ENCODE measurements around the gene ANO10.
A peak's percentile ranks its signal among the peaks of the same experiment; 100 is the strongest.

ANO10 gene

DNA sequence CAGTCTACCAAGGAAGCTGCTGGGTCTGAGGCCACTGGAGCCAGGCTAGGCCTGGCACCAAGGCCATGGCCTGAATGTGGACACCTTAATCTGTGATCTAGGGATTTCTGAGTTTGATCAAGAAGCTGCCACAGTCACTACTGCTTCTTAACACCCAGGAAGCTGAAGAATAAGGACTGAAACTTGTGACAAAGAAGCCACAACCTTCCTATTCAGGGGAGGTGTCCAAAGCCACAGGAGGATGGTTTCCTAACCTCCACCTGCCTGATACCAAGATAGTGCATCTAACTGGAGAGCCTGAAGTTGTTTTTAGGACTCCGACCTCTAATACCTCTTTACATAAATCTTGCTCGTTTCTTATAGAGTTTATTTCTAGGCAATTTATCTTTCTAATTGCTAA is 5.5 kb upstream of the ANO10 start:
- no CpG with 5 or more reads among the region's 2 CpGs for WGBS, 2 experiments (ENCODE audit: insufficient coverage in 2 of 2)
- no peak overlapping the region for H3K27ac ChIP-seq (ENCODE audit: low read depth, low read length, severe bottlenecking)
- no peaks in the 10 kb centered on the region for H3K36me3 ChIP-seq (ENCODE audit: control insufficient read depth, insufficient read depth, low read length)
- H3K4me1 ChIP-seq (ENCODE audit: control insufficient read depth, insufficient read depth, low read length, poor library complexity, severe bottlenecking): peaks cover 3% of the 10 kb centered on the region
- no peak overlapping the region for H3K4me3 ChIP-seq (ENCODE audit: extremely low read depth, insufficient read depth, low read length, poor library complexity, severe bottlenecking)
- H3K9me3 ChIP-seq (ENCODE audit: control insufficient read depth, low read length): peaks cover 4% of the 10 kb centered on the region

DNA sequence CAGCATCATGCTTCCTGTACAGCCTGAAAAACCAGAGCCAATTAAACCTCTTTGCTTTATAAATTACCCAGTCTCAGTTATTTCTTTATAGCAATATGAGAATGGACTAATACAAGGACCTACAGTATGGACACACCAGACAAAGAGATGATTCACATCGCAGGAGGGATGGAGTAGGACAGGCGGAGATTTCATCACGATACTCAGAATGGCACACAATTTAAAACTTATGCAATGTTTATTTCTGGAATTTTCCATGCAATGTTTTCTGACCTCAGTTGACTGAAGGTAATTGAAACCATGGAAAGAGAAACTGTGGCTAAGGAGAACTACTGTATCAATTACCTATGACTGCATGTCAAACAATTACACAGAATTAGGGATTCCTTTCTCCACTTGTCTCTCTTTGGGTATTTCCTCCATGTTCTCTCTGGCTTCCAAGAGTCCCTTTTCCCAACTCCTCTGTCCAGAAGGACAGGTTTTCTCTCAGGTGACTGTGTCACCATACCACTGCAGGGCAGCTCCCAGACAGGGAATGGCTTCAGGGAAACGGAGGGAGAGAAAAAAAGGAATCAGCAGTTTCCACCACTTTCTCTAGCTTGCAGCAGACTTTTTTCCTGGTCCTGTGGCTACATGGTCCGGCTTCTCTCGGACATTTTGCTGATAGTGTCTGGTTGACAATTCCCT is 3.0 kb upstream of the ANO10 start:
- WGBS, 2 experiments (ENCODE audit: insufficient coverage in 2 of 2): 95 to 100% methylated on average over 3 to 4 of the region's 6 CpGs
- H3K4me3 ChIP-seq (ENCODE audit: extremely low read depth, insufficient read depth, low read length, poor library complexity, severe bottlenecking): no peak overlapping the region
- H3K36me3 ChIP-seq (ENCODE audit: control insufficient read depth, insufficient read depth, low read length): no peaks in the 10 kb centered on the region
- H3K9me3 ChIP-seq (ENCODE audit: control insufficient read depth, low read length): peaks cover 4% of the 10 kb centered on the region
- H3K27ac ChIP-seq (ENCODE audit: low read depth, low read length, severe bottlenecking): no peak overlapping the region
- no peaks in the 10 kb centered on the region for H3K4me1 ChIP-seq (ENCODE audit: control insufficient read depth, insufficient read depth, low read length, poor library complexity, severe bottlenecking)

DNA sequence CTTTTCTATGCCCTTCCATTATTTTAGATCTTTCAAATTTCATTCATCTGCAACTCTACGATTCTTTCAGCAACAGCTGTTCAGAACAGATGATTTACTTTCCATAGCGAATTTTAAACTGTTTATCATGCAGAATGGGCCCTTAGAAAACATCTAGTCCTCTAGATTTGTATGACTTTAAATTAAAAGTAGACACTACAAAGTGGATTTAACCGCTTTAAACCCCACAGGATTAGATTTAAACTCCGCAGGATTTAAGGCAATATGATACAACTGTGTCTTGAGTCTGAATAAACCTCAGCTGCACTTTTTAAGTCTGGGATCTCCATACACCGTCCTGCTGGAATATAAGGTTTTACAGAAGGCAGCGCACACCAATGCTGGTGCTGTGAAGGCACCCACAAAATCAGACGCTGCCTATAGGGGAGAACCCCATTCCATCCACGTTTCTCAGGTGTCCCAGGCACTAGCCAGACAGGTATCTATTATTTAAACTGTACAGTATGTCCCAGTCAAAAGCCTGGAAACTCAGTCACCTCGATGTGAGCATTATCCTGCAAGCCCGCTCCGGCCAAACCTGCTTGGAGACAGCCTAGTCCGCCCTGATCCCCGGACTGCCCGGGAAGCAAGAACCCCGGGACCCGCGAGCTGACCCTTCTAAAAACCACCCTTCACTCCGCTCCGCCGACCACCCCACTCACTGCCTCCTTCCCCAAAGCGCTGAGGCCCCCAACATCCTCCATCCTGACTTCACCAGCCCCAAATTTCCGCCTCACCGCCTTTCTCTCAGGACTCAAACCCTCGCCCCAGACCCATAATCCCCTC is 768 bp downstream of the ANO10 start:
- Histone ChIP-seq H3K9me3 (ENCODE audit: control insufficient read depth, low read length) (no peaks in the 10 kb centered on the region), H3K27ac (ENCODE audit: low read depth, low read length, severe bottlenecking) (peak overlapping the region; percentile 68), H3K36me3 (ENCODE audit: control insufficient read depth, insufficient read depth, low read length) (no peaks in the 10 kb centered on the region), H3K4me3 (ENCODE audit: extremely low read depth, insufficient read depth, low read length, poor library complexity, severe bottlenecking) (peak overlapping the region; percentile 79), H3K4me1 (ENCODE audit: control insufficient read depth, insufficient read depth, low read length, poor library complexity, severe bottlenecking) (no peaks in the 10 kb centered on the region)
- WGBS, 2 experiments (ENCODE audit: insufficient coverage in 2 of 2): 13 to 16% methylated on average over 21 to 22 of the region's 24 CpGs

DNA sequence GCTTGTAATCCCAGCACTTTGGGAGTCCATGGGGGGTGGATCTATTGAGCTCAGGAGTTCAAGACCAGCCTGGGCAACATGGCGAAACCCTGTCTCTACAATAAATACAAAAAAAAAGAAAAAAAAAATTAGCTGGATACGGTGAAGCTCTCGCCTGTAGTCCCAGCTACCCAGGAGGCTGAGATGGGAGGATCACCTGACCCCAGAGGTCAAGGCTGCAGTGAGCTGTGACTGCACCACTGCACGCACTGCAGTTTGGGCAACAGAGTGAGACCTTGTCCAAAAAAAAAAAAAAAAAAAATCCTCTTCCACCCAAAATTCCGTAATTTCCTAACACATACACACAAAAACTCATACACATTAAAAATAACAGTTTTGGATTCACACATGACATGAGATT is 2.2 kb downstream of the ANO10 start:
- WGBS, 2 experiments (ENCODE audit: insufficient coverage in 2 of 2): 89 to 100% methylated on average over 3 of the region's 5 CpGs
- Histone ChIP-seq H3K36me3 (ENCODE audit: control insufficient read depth, insufficient read depth, low read length) (no peaks in the 10 kb centered on the region), H3K4me1 (ENCODE audit: control insufficient read depth, insufficient read depth, low read length, poor library complexity, severe bottlenecking) (no peaks in the 10 kb centered on the region), H3K27ac (ENCODE audit: low read depth, low read length, severe bottlenecking) (no peak overlapping the region), H3K4me3 (ENCODE audit: extremely low read depth, insufficient read depth, low read length, poor library complexity, severe bottlenecking) (no peak overlapping the region), H3K9me3 (ENCODE audit: control insufficient read depth, low read length) (no peaks in the 10 kb centered on the region)

DNA sequence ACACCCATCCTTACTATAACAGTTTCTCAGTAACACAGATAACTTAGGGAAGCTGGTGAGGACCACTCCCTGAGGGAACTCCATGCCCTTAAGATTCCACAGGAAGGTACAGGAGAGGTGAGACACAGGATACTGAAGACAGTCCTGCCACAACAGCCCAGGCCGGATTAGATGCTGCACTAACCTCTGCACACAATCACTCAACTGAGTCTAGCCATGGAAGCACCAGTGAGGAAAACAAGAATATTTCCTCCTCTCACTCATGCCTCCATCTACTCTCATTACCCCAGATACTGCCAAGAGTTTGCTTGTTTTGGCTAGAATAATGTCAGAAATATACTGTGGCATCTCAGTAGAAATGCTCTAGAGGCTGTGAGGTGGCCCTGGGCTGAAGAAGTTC is 3.7 kb downstream of the ANO10 start:
- H3K27ac ChIP-seq (ENCODE audit: low read depth, low read length, severe bottlenecking): no peak overlapping the region
- H3K4me3 ChIP-seq (ENCODE audit: extremely low read depth, insufficient read depth, low read length, poor library complexity, severe bottlenecking): no peak overlapping the region
- 100% methylated on average over 1 of the region's 1 CpG; no CpG with 5 or more reads in 1 of the 2 experiments for WGBS, 2 experiments (ENCODE audit: insufficient coverage in 2 of 2)
- no peaks in the 10 kb centered on the region for H3K36me3 ChIP-seq (ENCODE audit: control insufficient read depth, insufficient read depth, low read length)
- H3K9me3 ChIP-seq (ENCODE audit: control insufficient read depth, low read length): no peaks in the 10 kb centered on the region
- H3K4me1 ChIP-seq (ENCODE audit: control insufficient read depth, insufficient read depth, low read length, poor library complexity, severe bottlenecking): no peaks in the 10 kb centered on the region

DNA sequence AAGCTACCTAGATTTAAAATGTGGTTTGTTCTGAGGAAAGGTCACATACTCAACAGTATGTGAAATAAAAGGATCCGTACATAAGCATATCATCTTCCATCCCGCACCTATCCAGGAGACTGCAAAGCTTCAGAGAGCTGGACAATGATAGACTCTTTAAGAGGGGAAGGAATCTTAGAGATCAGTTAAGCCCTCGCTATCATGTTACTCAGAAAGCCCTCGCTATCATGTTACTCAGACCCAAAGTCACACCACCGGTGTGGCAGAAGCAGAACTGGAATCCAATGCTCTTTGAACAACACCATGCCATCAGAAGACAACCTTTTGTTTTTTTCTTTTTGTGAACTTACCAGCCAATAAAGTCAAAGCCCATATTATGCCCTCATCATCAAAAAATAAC is 5.8 kb downstream of the ANO10 start:
- H3K9me3 ChIP-seq (ENCODE audit: control insufficient read depth, low read length): no peaks in the 10 kb centered on the region
- no peaks in the 10 kb centered on the region for H3K36me3 ChIP-seq (ENCODE audit: control insufficient read depth, insufficient read depth, low read length)
- WGBS, 2 experiments (ENCODE audit: insufficient coverage in 2 of 2): 94% methylated on average over 2 to 3 of the region's 5 CpGs
- H3K4me3 ChIP-seq (ENCODE audit: extremely low read depth, insufficient read depth, low read length, poor library complexity, severe bottlenecking): no peak overlapping the region
- no peak overlapping the region for H3K27ac ChIP-seq (ENCODE audit: low read depth, low read length, severe bottlenecking)
- no peaks in the 10 kb centered on the region for H3K4me1 ChIP-seq (ENCODE audit: control insufficient read depth, insufficient read depth, low read length, poor library complexity, severe bottlenecking)

DNA sequence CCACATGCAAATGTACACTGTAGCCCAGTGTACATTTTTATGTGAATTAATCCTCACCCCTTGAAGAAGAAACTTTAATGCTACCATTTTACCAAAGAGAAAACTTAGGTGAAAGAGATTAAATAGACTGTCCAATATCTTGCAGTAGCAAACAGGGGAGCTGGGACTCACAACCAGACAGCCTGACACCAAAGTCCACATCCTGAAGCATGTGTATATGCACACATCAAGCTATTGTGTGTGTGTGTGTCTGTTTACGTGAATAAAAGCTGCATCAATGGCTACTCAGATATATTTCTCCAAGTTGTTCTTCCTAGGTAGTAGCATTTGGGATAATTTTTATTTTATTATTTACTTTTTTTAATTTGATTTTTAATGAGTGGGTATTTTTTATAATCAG is 6.7 kb downstream of the ANO10 start:
- H3K4me1 ChIP-seq (ENCODE audit: control insufficient read depth, insufficient read depth, low read length, poor library complexity, severe bottlenecking): no peaks in the 10 kb centered on the region
- no peaks in the 10 kb centered on the region for H3K36me3 ChIP-seq (ENCODE audit: control insufficient read depth, insufficient read depth, low read length)
- H3K27ac ChIP-seq (ENCODE audit: low read depth, low read length, severe bottlenecking): no peak overlapping the region
- H3K9me3 ChIP-seq (ENCODE audit: control insufficient read depth, low read length): no peaks in the 10 kb centered on the region
- no CpG with 5 or more reads among the region's 1 CpG for WGBS, 2 experiments (ENCODE audit: insufficient coverage in 2 of 2)
- no peak overlapping the region for H3K4me3 ChIP-seq (ENCODE audit: extremely low read depth, insufficient read depth, low read length, poor library complexity, severe bottlenecking)

DNA sequence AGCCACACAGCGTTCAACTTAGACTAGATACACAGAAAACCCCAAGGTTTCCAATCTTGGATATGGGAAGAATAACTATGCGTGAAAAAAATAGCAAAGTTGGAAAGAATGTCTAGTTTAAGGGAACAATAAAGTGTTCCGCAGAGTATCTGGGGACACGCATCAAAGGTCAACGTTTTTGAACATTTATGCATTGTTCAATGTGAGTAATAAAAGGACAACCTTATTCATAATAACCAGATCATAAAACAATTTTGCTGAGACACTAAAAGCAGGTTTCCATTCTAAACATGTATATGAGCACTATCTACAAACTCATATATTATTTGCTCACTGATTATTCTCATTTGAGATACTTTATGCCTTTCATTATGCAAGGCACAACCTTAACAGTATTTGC is 7.8 kb downstream of the ANO10 start:
- Histone ChIP-seq H3K4me3 (ENCODE audit: extremely low read depth, insufficient read depth, low read length, poor library complexity, severe bottlenecking) (no peak overlapping the region), H3K36me3 (ENCODE audit: control insufficient read depth, insufficient read depth, low read length) (no peaks in the 10 kb centered on the region), H3K9me3 (ENCODE audit: control insufficient read depth, low read length) (no peaks in the 10 kb centered on the region), H3K27ac (ENCODE audit: low read depth, low read length, severe bottlenecking) (no peak overlapping the region), H3K4me1 (ENCODE audit: control insufficient read depth, insufficient read depth, low read length, poor library complexity, severe bottlenecking) (no peaks in the 10 kb centered on the region)
- 92 to 100% methylated on average over 2 of the region's 5 CpGs for WGBS, 2 experiments (ENCODE audit: insufficient coverage in 2 of 2)

DNA sequence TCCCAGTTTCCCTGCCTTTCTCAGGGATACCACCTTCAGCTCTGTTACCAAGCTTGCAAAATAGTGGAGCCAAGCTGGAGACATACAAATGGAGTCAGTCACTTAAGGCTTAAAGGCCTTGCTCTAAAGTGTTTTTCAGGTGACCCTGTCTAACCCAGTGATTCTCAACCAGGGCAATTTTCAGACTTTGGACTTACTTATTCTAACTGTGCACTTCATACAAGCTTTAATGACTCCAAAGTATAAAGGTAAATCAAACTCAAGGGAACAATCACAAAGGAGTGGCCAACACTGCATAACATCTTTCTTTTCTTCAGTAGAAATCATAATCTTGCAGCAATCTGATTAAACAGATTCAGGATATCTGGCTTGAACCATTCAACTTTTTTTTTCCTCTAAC is 9.4 kb downstream of the ANO10 start:
- H3K4me3 ChIP-seq (ENCODE audit: extremely low read depth, insufficient read depth, low read length, poor library complexity, severe bottlenecking): no peak overlapping the region
- H3K27ac ChIP-seq (ENCODE audit: low read depth, low read length, severe bottlenecking): no peak overlapping the region
- H3K36me3 ChIP-seq (ENCODE audit: control insufficient read depth, insufficient read depth, low read length): no peaks in the 10 kb centered on the region
- H3K4me1 ChIP-seq (ENCODE audit: control insufficient read depth, insufficient read depth, low read length, poor library complexity, severe bottlenecking): no peaks in the 10 kb centered on the region
- no peaks in the 10 kb centered on the region for H3K9me3 ChIP-seq (ENCODE audit: control insufficient read depth, low read length)

DNA sequence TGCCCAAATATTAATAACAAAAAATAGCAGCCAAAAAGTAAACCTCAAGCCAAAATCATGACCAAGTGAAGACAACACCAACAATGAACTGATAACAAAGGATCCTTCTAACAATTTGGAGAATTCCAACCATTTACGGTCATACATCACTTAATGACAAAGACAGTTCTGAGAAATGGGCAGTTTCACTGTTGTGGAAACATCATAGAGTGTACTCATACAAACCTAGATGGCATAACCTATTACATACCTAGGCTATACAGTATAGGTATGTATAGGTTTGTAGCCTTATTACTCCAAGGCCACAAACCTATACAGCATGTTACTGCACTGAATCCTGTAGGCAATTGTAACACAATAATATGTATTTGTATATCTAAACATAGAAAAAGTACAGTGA is 12.4 kb downstream of the ANO10 start:
- no peaks in the 10 kb centered on the region for H3K4me1 ChIP-seq (ENCODE audit: control insufficient read depth, insufficient read depth, low read length, poor library complexity, severe bottlenecking)

DNA sequence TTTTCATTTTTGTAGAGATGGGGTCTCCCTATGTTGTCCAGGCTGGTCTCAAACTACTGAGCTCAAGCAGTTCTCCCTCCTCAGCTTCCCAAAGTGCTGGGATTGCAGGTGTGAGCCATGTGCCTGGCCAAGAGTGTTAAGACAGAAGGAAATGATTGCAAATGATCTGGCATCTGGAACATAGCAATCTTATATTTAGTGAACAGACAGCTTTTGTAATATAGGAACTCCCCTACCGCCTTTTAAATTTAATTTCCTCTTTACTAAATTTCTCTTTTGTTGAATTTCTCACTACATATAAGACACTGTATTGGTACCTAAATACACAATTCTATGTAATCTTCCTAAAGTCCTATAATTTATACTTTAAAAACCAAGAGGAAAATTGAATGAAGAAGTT is 13.1 kb downstream of the ANO10 start:
- WGBS, 2 experiments (ENCODE audit: insufficient coverage in 2 of 2): no CpG with 5 or more reads among the region's 1 CpG
- Histone ChIP-seq H3K36me3 (ENCODE audit: control insufficient read depth, insufficient read depth, low read length) (peaks cover 5% of the 10 kb centered on the region), H3K9me3 (ENCODE audit: control insufficient read depth, low read length) (no peaks in the 10 kb centered on the region), H3K4me3 (ENCODE audit: extremely low read depth, insufficient read depth, low read length, poor library complexity, severe bottlenecking) (no peak overlapping the region), H3K27ac (ENCODE audit: low read depth, low read length, severe bottlenecking) (no peak overlapping the region), H3K4me1 (ENCODE audit: control insufficient read depth, insufficient read depth, low read length, poor library complexity, severe bottlenecking) (no peaks in the 10 kb centered on the region)

More for the DNA sequence above, 12.4 kb downstream of the ANO10 start:
- Histone ChIP-seq H3K4me3 (ENCODE audit: extremely low read depth, insufficient read depth, low read length, poor library complexity, severe bottlenecking) (no peak overlapping the region), H3K27ac (ENCODE audit: low read depth, low read length, severe bottlenecking) (no peak overlapping the region), H3K36me3 (ENCODE audit: control insufficient read depth, insufficient read depth, low read length) (peaks cover 3% of the 10 kb centered on the region), H3K9me3 (ENCODE audit: control insufficient read depth, low read length) (no peaks in the 10 kb centered on the region)
- no CpG with 5 or more reads among the region's 1 CpG for WGBS, 2 experiments (ENCODE audit: insufficient coverage in 2 of 2)

All from mesodermal cell (in vitro differentiated cells).